Measurements from ENCODE around the gene NPR2.

The NPR2 gene

DNA sequence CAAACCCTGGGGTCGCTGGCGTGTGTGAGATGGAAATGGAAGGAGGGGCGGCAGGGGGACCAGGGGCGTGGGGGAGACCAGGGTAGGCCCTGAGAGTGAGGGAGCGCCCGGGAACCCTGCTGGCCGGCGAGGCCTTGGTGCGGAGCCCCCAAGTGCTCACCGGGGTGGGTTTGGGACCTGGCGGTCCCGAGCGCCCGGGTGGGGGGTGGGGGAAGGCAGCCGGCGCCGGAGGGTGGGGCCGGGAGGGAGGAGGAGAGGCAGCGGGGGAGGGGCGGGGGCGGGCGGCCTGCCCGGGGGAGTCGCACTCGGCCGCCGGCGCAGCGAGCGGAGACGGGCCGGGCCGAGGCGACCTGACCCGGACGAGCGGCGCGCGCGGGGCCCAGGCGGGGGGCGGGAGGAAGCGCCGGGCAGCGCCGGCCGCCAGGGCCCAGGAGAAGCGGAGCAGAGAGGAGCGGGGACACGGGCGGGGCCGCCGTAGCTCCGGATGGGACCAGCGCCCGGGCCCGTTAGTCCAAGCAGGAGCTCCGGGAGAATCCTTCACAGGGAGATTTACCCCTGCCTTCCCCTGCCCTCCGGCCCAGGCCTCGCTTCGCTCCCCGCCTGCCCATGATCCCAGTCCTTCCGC lies at the start of gene NPR2:
Gene NPR2, plus strand, starts transcription at position 295 of the 625 bp plus-strand sequence. CDS start 818 bp downstream, outside the sequence.
- DNase-seq, result no peak

- DNase-seq, result no peak
Observed at GRCh38 chr9:35741740-35742139, 49.7 kb upstream of the NPR2 start.

GRCh38 chr9:35743452-35743851 lies 47.9 kb upstream of the NPR2 start:
- no peak for DNase-seq

GRCh38 chr9:35743880-35744518 lies 47.4 kb upstream of the NPR2 start:
- no peak for DNase-seq

DNA sequence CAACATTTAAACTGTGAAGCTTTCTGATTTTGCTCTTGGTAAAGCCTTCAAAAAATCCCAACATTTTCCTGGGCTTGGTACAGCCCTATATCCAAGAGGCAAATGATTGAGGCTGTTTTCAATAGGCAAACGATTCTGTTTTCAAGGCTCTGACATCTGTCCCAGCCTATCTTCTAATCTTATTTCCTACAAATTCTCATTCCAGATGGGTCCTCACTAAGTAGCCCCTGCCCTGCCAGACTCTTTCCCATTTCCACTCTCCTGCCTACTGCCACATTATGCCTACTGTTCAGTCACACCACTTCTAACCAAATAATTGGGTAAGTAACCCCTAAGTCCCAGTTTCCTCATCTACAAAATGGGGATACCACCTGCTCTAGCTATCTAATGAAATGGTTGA lies 45.8 kb upstream of the NPR2 start:
- DNase-seq, result no peak

GRCh38 chr9:35746583-35746982 lies 44.8 kb upstream of the NPR2 start:
- DNase-seq, result no peak

DNA sequence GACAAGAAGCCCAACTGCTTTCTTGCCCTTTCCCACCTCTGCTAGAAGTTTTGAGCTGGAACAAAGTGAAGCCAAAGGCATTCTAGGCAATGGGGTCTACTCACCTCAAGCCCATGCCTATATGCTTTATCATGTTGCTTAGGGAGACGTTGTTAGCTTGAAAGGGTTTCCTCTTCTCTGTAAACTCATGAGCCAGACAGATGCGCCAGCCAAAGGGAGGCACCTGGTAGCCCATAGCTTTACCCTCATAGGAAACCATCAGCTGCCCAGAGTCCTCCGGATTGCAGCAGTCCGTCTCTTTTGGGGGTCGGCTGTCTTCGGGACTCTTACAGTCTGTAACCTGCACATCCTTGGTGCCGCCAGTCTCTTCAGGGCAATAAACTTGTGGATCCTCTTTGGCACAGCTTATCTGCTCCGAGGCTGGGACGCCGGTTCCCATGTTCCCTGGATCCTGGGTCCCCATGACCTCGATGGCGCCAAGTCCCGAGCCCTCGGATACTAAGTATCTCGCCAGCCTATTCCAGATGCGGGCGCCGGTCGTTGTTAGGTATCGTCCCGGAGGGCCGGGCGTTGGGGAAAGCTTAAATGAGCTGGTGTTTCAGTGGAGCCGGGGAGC lies 43.0 kb upstream of the NPR2 start:
- no peak for DNase-seq

DNA sequence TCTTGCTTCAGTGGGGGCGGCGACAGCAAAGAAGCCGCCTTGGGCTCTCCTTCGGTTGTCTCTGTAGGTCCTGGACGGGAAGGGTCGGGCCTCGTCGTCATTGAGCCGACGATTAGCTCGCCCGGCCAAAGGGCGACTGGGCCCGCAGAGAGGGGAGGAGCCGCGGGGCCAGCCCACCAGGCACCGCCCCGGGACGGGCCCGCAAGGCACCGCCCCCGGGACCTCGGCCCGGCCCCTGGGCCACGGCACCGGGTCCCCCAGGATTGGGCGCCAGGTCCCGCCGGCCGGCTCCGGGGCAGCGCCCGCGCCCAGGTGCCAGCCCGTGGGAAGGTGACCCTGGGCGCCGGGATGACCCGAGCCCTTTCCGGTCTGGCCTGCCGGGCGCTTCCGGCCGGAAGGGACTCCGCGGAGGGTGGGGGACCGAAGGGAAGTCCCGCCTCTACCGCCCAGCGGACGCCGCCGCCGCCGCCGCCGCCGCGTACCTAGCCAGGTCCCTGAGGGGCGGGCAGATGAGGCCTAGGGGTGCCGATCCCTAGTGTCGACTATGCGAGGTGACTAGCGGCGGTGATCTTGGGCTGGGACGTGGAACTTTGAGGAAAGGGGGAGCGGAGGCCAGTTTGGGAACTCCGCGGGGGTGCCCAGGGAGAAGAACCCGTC lies 42.4 kb upstream of the NPR2 start, which contains the start of the genes GBA2 and RGP1:
Gene GBA2, minus strand, starts transcription at position 371 of the 657 bp plus-strand sequence. CDS start 524 bp downstream, outside the sequence.
Gene RGP1, plus strand, starts transcription at position 430 of the 657 bp plus-strand sequence. CDS start 469 bp downstream, outside the sequence.
- DNase-seq, result peak in 1 of 2 experiments; percentile 21

GRCh38 chr9:35749515-35750255 lies 41.7 kb upstream of the NPR2 start:
- DNase-seq, result peak in 1 of 2 experiments; percentile 18

DNA sequence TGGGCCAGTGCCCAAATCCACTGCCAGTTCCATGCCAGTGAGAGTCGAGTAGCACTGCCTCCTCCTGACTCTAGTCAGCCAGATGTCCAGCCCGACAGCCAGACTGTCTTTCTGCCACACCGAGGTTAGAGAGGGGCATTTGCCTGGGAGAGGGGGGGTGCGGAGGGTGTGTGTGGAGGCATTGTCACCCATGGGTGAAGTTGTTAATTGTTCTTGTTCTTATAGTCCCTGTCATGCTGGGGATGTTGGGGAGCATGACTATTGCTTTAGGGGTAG lies 41.2 kb upstream of the NPR2 start:
- no peak for DNase-seq

DNA sequence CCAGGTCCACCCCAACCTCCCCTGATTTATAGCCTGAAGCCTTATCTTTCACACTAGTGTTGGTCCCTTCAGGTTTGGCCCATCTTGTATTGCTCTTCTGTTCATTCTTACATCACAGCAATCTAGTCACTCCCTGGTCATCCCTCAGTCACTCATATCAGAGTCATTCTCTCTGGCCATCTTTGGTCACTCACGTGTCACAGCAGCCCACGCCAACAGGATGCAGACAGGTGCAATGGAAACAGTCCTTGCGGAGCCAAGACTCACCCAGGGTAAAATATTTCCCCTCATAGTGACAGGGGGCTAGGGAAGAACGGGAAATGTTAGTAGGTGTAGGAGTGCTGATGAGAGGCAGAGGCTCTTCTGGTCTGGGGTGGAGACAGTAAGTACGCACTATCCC lies 37.9 kb upstream of the NPR2 start:
- no peak for DNase-seq

DNA sequence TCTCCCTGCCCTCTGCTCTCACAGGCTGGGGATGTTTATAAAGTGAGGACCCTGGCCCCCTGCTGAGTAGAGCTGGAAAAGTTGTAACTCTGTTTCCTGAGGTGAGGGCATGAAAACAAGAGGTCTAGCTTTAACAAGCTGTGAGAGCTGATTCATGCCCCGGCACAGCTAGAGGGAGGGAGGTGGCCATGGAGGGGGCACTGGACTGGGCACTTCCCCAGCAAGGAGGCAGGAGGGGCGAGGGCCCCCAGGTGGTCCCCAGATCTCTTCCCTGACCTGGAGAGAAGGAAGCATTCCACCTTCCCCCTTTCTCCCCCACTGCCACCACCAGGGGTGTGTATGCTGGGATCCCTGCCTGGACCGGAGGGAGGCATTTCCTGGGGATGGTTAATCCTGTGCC lies 37.1 kb upstream of the NPR2 start, which contains the start of gene MSMP:
Gene MSMP, minus strand, starts transcription at position 13 of the 400 bp plus-strand sequence. CDS start 147 bp downstream, outside the sequence.
- DNase-seq, result no peak

GRCh38 chr9:35755071-35755470 lies 36.3 kb upstream of the NPR2 start:
- no peak for DNase-seq

DNA sequence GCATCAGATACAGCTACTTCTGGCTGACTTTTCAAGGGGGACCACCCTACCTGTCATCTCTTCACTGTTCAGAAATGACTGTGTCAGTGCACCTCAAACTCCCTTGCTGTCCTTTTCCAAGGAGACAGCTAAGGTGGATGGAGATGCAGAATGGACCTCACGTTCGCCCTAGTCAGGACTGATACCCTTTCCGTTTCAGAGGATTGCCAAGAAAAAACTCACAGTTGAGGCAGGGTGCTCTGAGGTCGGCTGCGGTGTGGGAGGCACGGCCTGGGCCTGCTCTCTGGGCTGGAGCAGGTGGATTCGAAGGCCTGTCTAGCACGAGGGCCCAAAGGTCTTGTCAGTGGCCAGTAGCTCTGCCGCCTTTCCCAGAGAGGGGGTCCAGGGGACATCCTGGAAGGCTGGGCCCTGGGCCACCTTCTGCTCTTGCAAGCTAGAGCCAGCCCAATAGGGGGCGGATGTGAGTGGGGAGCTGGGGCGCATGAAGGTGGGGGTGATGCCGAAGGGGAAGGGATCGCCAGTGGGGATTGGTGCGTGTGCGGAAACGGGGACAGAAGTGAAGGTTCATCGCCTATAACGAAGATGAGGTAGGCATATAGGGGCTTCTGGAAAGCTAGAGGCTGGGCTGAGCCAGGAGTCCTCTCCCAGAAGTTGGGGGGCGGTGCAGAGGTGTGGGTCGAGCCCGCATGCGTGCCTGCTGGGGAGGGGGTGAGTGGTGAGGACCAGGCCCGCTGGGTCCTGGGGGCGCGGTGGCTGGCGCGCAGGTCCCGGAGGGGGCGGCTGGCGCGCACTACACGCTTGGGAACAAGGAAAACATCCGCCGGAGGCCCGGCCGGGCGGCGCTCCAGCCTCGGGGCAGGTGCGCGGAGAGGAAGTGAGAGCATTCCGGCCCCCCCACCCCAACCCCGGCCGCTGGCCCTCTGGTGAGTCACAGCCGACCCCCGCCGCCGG lies 34.8 kb upstream of the NPR2 start:
- peak in 1 of 2 experiments; percentile 50 for DNase-seq

DNA sequence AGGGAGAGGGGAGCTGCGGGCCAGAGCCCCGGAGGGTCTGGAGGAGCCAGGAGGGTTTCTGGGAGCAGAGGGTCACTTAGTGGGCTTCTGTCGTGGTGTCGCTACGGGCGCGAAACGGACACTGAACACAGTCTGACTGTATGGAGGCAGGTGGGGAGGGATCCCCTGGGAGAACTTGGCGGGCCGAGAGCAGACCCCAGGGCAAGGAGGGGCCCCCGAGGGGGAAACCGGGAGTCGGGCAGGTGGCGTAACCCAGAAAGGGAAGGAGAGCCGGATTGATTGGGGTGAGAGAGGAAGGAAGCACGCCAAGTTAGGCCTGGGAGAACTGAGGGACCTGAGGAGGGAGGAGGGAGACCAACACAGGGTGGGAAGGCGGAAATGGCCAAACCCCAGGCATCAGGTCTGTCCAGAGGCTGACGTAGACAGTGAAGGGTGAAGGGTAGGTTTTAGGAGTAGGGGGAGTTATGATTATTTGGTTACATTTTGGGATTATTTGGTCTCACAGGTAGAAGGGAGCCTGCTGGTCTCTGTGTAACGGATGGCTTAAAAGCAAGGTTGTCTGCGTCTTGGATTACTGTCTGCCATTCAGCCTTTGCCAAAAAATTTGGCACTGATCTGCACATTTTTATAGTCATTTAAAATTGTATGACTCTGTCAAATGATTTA lies 34.0 kb upstream of the NPR2 start:
- peak in 1 of 2 experiments; percentile 48 for DNase-seq

DNA sequence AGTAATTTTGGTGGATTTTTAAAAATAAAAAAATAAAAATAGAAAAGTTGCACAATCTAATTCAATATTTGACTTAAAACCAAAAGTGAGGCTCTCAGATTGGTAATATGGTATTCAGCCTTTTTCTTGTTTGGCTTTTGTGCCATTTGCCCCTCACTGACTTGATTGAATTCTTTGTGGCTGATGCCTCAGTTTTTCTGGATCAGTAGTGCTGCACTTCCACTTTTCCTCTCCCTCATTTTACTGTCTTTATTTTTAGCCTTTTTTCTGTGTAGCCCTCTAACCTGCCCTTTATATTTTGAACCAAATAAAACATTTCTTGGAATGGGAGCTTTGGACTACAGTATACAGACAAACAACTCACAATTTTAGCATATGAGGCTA lies 33.5 kb upstream of the NPR2 start:
- no peak for DNase-seq

DNA sequence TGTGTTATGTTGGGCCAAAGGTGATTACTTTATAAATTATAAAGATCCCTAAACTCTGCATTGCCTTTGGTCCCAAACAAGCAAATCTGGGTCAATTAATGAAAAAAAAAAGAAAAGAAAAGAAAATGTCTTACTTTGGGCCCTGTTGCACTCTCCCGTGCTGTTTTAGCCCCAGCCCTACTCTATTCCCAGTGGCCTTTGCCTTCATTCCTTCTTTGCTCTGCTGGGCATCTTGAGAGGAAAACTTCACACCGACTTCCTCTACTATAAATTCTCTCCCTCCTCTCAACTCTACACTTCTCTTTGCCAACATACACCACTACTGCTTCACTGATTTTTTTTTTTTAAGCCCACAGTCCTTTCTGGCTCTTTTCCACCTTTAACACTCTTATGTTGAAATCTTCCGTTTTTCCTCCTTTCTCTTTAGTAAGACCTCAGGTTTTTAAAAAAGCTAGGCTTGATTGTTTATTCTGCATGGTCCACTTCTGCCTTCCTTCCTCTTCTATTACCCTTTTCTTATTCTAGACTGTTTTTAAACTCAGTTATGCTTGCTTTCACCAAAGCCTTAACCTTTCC lies 32.8 kb upstream of the NPR2 start:
- no peak for DNase-seq

GRCh38 chr9:35759795-35760194 lies 31.6 kb upstream of the NPR2 start:
- DNase-seq, result no peak

- DNase-seq, result no peak
Observed at GRCh38 chr9:35760651-35761050, 30.7 kb upstream of the NPR2 start.

DNA sequence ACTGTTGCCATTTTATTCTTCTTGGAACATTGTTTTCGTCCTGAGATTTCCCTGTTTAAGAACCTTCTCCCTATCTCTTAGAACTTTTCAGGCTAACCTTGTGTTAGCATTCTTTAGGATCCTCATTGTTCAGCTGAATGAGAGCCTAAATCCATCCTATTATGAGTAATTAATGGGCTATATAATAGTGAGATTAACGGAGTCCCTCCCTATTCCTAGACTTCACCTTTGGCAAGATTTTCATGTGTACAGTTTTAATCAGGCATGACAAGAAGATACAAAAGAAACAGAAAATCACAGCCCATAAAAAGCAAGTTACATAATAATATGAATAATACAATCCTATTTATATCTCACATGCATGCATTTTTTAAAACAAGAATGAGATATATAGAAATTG lies 28.2 kb upstream of the NPR2 start:
- DNase-seq, result no peak

DNA sequence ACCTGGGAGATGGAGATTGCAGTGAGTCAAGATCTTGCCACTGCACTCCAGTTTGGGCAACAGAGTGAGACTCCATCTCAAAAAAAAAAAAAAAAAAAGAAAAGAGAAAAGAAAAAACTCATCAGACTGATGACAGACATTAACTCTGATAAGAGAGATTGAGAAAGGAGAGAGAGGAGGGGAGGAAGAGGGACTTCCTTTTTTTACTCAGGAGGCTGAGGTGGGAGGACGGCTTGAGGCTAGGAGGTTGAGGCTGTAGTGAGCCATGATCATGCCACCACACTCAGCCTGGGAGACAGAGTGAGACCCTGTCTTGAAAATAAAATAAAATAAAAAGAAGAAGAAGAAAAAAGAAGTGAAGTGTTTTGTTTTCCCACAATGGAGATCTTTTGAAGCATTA lies 27.6 kb upstream of the NPR2 start:
- DNase-seq, result no peak
